GM19035 (cell line): ENCODE data around the gene PDSS2.
"Not testable (repeated sequence)": the region's sequence is repeated elsewhere in the genome, so short reads cannot be mapped to it uniquely, and the experiment has no call there.

Experiments used
- ATAC-seq: cut with Tn5 transposase; IDR thresholded peaks from one replicate; pipeline ENCODE4 v1.9.1; 2021; ENCODE audit not compliant: unreplicated experiment

The PDSS2 gene

DNA sequence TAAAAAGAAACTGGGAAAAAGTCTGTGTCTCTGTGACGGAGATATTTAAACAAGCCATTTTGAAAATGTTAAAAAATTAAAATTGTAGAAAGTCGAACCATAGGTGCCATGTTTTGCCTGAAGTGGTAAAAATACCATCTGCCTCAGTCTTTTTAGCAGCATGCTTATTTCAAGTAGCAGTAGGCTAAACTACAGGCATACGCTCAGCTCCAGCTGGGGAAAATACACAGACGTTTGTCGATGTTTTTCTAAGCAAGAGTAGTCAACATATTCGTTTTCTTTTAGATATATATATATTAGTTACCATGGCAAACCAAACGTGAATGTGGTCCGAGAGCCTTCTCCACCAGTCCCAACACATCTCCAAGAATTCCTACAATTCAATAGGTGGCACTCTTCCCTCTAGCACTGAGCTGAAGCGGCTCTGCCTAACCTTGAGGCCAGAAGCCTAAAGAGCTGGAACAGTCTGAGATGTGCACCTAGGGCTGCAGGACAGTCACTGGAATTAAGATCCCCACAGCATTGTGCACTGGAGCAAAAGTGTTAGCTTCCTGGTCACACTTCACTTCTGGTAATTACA lies 273.9 kb downstream of the PDSS2 start:
- no peak for ATAC-seq

GRCh38 chr6:107184435-107184834 lies 274.9 kb downstream of the PDSS2 start:
- ATAC-seq = no peak

- no peak for ATAC-seq
Observed at GRCh38 chr6:107180099-107180498, 279.3 kb downstream of the PDSS2 start.

DNA sequence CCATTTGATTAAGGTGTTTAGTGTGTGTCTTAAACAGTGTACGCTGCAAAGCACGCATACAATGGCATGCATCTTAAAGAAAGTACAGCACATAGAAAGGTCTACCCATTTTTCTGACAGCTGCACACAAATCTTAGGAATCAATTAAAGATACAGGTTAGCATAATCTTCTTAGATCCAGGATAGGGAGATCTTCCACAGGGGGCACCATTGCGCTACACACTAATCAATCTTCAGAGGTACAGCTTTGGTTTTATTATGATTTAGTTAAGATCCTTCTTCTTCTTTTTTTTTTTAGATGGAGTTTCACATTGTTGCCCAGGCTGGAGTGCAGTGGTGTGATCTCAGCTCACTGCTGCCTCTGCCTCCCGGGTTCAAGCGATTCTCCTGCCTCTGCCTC lies 280.4 kb downstream of the PDSS2 start:
- ATAC-seq = no peak

GRCh38 chr6:107173779-107174178 lies 285.6 kb downstream of the PDSS2 start:
- no peak for ATAC-seq

- no peak for ATAC-seq
Observed at GRCh38 chr6:107171513-107171912, 287.9 kb downstream of the PDSS2 start.

- not testable (repeated sequence) for ATAC-seq
Observed at GRCh38 chr6:107164299-107164698, 295.1 kb downstream of the PDSS2 start.

DNA sequence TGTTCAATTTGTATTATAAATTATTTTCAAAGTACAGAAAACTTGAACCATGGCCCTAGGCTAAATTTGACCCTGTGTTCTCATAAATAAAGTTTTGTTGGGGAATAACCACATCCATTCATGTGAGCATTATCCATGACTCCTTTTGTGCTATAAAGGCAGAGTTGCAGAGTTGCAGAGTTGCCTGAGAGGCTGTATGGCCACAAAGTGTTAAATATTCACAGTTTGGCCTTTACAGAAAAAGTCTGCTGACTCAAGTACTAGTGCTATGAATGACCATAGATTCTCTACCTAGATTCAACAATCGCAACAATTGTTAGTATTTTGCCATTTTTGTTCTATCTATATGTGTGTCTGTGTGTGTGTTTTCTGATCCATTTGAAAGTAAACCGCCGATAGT lies 297.8 kb downstream of the PDSS2 start:
- ATAC-seq = no peak

DNA sequence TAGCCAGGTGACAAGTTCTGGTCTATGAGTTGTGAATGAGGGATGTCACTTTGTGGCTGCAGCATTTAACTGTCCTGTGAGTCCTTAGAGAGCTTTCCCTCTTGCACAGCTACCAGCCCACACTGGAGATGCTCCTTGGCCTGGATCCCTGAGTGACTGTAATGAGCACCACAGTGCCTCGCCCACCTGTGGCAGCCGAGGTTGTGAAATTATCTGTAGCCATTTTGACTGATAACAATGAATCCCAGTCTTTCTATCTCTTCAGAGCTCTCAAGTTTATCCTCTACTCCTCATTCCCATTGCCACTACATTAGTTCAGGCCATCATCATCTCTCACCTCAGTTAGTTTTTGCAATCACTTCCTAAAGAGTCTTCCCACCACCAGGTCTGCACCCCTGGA lies 302.7 kb downstream of the PDSS2 start:
- ATAC-seq = no peak

GRCh38 chr6:107154801-107155160 lies 304.6 kb downstream of the PDSS2 start:
- no peak for ATAC-seq

GRCh38 chr6:107154131-107154800 lies 305.1 kb downstream of the PDSS2 start:
- ATAC-seq = no peak

GRCh38 chr6:107152638-107153430 lies 306.5 kb downstream of the PDSS2 start:
- ATAC-seq = no peak

DNA sequence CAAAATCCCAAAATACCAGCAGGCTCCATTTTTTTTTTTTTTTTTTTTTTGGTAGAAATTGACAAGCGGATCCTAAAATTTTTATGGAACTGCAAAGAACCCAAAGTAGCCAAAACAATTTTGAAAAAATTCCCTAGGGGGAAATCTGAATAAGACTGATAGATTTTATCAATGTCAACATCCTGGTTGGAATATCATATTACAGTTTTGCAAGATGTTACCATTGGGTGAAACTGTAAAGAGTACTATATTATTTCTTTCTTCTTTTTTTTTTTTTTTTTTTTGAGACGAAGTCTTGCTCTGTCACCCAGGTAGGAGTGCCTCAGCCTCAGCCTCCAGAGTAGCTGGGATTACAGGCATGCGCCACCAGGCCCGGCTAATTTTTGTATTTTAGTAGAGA lies 314.7 kb downstream of the PDSS2 start:
- ATAC-seq = no peak

DNA sequence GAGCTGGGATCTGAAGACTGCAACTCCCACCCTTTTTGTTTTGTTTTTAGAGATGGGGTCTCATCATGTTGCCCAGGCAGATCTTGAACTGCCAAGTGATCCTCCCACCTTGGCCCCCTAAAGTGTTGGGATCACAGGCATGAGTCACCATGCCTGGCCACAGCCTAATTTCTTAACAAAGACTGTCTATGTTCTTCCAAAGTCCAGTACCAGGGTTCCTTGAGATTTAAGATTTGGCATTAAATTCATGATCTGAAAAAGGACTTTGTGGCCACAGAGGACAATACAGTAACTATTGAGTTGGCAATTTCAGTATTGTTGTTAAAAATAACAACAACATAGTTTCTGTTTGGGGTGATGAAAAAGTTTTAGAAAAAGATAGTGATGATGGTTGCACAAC lies 315.4 kb downstream of the PDSS2 start:
- no peak for ATAC-seq

GRCh38 chr6:107140581-107140980 lies 318.8 kb downstream of the PDSS2 start:
- ATAC-seq = no peak

DNA sequence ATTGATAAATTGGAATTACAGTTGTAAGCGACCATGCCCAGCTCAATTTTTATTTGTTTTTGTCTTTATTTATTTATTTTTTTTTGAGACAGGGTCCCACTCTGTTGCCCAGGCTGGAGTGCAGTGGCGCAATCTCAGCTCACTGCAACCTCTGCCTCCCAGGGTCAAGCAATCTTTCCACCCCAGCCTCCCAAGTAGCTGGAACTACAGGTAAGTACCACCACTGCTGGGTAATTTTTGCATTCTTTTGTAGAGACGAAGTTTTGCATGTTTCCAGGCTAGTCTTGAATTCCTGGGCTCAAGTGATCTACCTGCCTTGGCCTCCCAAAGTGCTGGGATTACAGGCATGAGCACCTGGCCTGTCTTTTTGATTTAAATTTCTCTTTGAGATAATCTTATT lies 323.0 kb downstream of the PDSS2 start:
- not testable (repeated sequence) for ATAC-seq

GRCh38 chr6:107135048-107135680 lies 324.2 kb downstream of the PDSS2 start:
- not testable (repeated sequence) for ATAC-seq

GRCh38 chr6:107132330-107132954 lies 326.9 kb downstream of the PDSS2 start:
- ATAC-seq = no peak

DNA sequence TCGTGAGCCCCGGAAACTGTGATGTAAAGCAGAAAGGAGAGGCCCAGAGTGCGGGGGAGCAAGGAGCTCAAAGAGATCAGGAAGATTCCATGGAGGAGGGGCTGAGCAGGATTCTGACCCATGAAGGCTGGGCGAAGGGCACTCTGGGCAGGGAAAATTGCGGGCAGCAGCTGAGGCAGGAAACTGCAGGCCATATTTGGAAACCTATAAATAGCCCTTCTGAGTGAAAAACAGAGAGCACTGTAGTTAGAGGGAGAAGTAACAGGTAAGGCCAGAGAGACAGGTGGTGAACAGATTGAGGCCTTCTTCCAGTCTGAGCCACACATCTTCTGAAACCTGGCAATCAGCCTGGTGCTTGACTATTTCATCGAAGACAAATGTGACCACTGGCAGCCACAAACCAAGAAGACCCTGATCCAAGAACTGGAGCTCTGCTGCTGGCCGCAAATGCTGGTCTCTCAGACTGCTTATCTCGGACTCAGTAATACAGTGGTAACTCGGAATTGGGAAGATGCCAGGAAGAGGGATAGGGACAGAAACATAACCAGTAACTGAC lies 329.9 kb downstream of the PDSS2 start:
- no peak for ATAC-seq

DNA sequence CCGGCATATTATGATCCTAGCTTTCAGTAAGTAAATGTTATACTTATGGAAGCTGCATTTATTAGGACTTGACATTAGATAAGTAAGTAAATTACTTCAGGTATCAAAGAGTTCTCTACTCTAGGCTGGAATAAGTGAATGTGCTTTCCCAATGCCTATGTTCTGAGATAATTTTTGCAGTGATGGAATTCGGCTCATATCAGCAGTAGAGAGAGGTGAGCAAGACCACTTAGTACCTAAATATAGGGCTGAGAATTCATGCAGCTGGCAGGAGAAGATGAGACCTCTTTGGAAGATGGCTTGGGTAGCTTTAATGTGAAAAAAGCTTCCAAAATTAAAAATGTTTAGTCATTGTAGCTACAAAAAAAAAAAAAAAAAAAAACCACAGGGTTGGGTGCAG lies 330.8 kb downstream of the PDSS2 start:
- no peak for ATAC-seq

GRCh38 chr6:107128175-107128574 lies 331.2 kb downstream of the PDSS2 start:
- no peak for ATAC-seq
